Caco-2 (cell line): ENCODE data around the gene ERC2. TPM values are rescaled to one million over a fixed set of nuclear protein-coding genes. Genes with fewer than 3 reads are reported as not detected.

ENCODE experiments used
- BruUV-seq: library from RNA; stranded (reverse); fragments of 400-500 nt; replicated peaks from 2 replicates; lab custom pipeline; 2021; lab: Mats Ljungman, UMichigan
- CTCF ChIA-PET: fragments of 300-600 bp; sonication (Branson Sonifier 250); formaldehyde crosslinking; loops from one replicate; lab custom pipeline; 2022; ENCODE audit warnings: antibody characterized with exemption; lab: Charles Lee
- POLR2A ChIA-PET: fragments of 300-600 bp; sonication (Branson Sonifier 250); formaldehyde crosslinking; loops from one replicate; lab custom pipeline; 2022; ENCODE audit warnings: antibody characterized with exemption; lab: Charles Lee
- DNase-seq, 2 experiments: peaks; one replicate each; pipeline versions ENCODE4 v3.0.0 to v3.0.0-alpha.2; 2020 to 2022
- H3K27me3 ChIP-seq: replicated peaks from 2 replicates; pipeline ENCODE4 v1.6.0; 2011; ENCODE audit warnings: low read length; ENCODE audit not compliant: control insufficient read depth, insufficient read depth
- H3K36me3 ChIP-seq: 2 replicates; pipeline ENCODE4 v1.5.1; 2011; ENCODE audit warnings: low read length; ENCODE audit not compliant: control insufficient read depth, insufficient read depth
- H3K4me1 ChIP-seq: fragments of 250-450 bp; sonication (Bioruptor Pico); 2 replicates; pipeline ENCODE4 v1.5.1; 2020; ENCODE audit warnings: mild to moderate bottlenecking
- H3K4me3 ChIP-seq: 2 replicates; pipeline ENCODE4 v1.5.1; 2011; ENCODE audit warnings: low read depth, mild to moderate bottlenecking, control low read depth, low read length
- H3K9me3 ChIP-seq: fragments of 250-450 bp; sonication (Bioruptor Pico); 2 replicates; pipeline ENCODE4 v1.5.1; 2020; ENCODE audit warnings: mild to moderate bottlenecking, moderate library complexity
- H3K27ac Mint-ChIP-seq: one replicate; pipeline ENCODE4 v1.8.0; 2022; ENCODE audit warnings: mixed read lengths; ENCODE audit not compliant: unreplicated experiment
- H3K27me3 Mint-ChIP-seq: one replicate; pipeline ENCODE4 v1.8.0; 2022; ENCODE audit warnings: mixed read lengths; ENCODE audit not compliant: insufficient read depth, unreplicated experiment
- H3K36me3 Mint-ChIP-seq: one replicate; pipeline ENCODE4 v1.8.0; 2022; ENCODE audit warnings: mild to moderate bottlenecking, mixed read lengths; ENCODE audit not compliant: insufficient read depth, unreplicated experiment
- H3K4me1 Mint-ChIP-seq: one replicate; pipeline ENCODE4 v1.8.0; 2022; ENCODE audit warnings: low read depth, mixed read lengths; ENCODE audit not compliant: unreplicated experiment
- H3K4me3 Mint-ChIP-seq: one replicate; pipeline ENCODE4 v1.8.0; 2022; ENCODE audit warnings: mild to moderate bottlenecking, moderate library complexity, mixed read lengths; ENCODE audit not compliant: unreplicated experiment
- H3K9me3 Mint-ChIP-seq: one replicate; pipeline ENCODE4 v1.8.0; 2022; ENCODE audit warnings: mixed read lengths; ENCODE audit not compliant: unreplicated experiment
- intact Hi-C: fragments of 100-400 bp; cut with micrococcal nuclease; formaldehyde crosslinking; loops from one replicate; pipeline ENCODE4 v1.10.0; 2022; ENCODE audit not compliant: unreplicated experiment
- total RNA-seq: library from RNA; stranded (reverse); gene quantifications from 2 replicates; pipeline ENCODE4 v1.2.3, GENCODE V29; 2022
- TF ChIP-seq, protein P1 (sequence below), 2 experiments: fragments of 200-600 bp in 1 of 2; IDR thresholded peaks; 1 replicate in 1 of 2; 2 replicates in 1 of 2; pipeline versions ENCODE4 v1.5.1 to v1.8.0; 2011 to 2022; ENCODE audit warnings: antibody characterized with exemption in 1 of 2, control low read depth in 1 of 2, inconsistent platforms in 1 of 2, low read depth in 1 of 2, low read length in 1 of 2, mild to moderate bottlenecking in 1 of 2, moderate library complexity in 1 of 2; ENCODE audit not compliant: insufficient read depth in 1 of 2, severe bottlenecking in 1 of 2, unreplicated experiment in 1 of 2

ERC2 gene
- total RNA-seq, 1 experiment from 2014 or later = 0.54 TPM

DNA sequence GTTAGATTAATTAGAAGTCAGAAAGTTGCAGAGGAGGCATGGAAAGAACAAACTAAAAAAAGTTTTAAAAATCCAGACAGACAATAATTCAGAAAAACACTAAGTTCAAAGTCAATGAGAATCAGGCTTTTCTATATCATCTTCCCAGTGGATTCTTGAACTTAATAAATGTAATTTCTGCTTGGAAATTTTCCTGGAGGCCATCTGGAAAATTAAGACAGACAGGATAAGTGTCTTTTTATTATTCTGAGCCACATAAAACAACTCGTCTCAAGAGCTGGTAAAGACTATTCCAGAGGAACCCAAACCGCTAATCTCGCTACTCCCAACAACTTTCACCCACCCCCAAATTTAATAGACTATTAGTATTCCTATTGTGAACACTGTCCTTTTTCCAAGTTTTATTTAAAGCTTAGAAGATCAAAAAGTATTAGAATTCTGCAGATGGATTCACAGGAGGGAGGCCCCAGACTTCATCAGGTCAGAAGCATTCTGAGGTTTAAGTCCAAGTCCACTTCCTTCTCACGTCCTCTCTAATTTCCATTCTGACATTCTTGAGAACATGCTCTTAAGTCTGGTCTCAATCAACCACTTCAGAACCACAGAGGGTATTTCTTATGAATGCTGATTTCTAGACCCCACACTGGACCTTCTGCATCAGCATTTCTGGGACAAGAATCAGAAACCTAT is 61.3 kb downstream of the ERC2 start:
- H3K27ac Mint-ChIP-seq = no peak overlapping the region
- H3K4me1 Mint-ChIP-seq = no peaks in the 10 kb centered on the region
- DNase-seq = no peak
- TF ChIP-seq, protein P1, sequence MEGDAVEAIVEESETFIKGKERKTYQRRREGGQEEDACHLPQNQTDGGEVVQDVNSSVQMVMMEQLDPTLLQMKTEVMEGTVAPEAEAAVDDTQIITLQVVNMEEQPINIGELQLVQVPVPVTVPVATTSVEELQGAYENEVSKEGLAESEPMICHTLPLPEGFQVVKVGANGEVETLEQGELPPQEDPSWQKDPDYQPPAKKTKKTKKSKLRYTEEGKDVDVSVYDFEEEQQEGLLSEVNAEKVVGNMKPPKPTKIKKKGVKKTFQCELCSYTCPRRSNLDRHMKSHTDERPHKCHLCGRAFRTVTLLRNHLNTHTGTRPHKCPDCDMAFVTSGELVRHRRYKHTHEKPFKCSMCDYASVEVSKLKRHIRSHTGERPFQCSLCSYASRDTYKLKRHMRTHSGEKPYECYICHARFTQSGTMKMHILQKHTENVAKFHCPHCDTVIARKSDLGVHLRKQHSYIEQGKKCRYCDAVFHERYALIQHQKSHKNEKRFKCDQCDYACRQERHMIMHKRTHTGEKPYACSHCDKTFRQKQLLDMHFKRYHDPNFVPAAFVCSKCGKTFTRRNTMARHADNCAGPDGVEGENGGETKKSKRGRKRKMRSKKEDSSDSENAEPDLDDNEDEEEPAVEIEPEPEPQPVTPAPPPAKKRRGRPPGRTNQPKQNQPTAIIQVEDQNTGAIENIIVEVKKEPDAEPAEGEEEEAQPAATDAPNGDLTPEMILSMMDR (IDR thresholded peaks at IDR 0.05; ENCODE audit: insufficient read depth in 1 of 2, low read depth in 1 of 2, low read length in 1 of 2, severe bottlenecking in 1 of 2, unreplicated experiment in 1 of 2) = no peak
- H3K27me3 Mint-ChIP-seq = peaks cover 20% of the 10 kb centered on the region
- intact Hi-C loops = no loop called here
- no peaks in the 10 kb centered on the region for H3K9me3 ChIP-seq
- BruUV-seq = no TSS peak
- H3K4me3 Mint-ChIP-seq = no peak overlapping the region
- no peaks in the 10 kb centered on the region for H3K4me1 ChIP-seq
- no peaks in the 10 kb centered on the region for H3K36me3 Mint-ChIP-seq
- no peaks in the 10 kb centered on the region for H3K36me3 ChIP-seq
- ChIA-PET CTCF (no interaction called here), POLR2A (no interaction called here)
- no peaks in the 10 kb centered on the region for H3K9me3 Mint-ChIP-seq
- H3K4me3 ChIP-seq = no peak overlapping the region
- H3K27me3 ChIP-seq = no peaks in the 10 kb centered on the region

DNA sequence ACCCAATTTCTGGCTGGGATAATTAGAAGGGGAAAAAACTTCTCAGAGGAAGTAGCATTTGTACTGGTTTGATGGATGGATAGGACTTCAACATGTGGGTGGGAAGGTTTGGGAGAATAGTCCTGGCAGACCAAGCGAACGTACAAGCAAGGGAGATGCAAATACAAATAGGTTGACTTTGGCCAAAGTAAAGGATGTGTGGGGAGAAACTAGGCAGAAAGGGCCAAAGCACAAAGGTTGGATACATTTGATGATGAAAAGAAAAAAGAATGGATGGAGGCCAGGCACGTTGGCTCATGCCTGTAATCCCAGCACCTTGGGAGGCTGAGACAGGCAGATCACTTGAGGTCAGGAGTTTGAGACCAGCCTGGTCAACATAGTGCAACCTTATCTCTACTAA is 63.4 kb downstream of the ERC2 start:
- POLR2A ChIA-PET = no interaction called here
- intact Hi-C loops = no loop called here
- Histone ChIP-seq H3K36me3 (no peaks in the 10 kb centered on the region), H3K27me3 (no peaks in the 10 kb centered on the region), H3K9me3 (no peaks in the 10 kb centered on the region), H3K4me1 (no peaks in the 10 kb centered on the region), H3K4me3 (no peak overlapping the region)
- TF ChIP-seq, protein P1 (IDR thresholded peaks at IDR 0.05; ENCODE audit: insufficient read depth in 1 of 2, low read depth in 1 of 2, low read length in 1 of 2, severe bottlenecking in 1 of 2, unreplicated experiment in 1 of 2) = no peak
- no TSS peak for BruUV-seq
- no peaks in the 10 kb centered on the region for H3K9me3 Mint-ChIP-seq
- no peak overlapping the region for H3K27ac Mint-ChIP-seq
- DNase-seq = no peak
- H3K4me1 Mint-ChIP-seq = no peaks in the 10 kb centered on the region
- CTCF ChIA-PET = no interaction called here
- no peaks in the 10 kb centered on the region for H3K36me3 Mint-ChIP-seq
- no peak overlapping the region for H3K4me3 Mint-ChIP-seq
- peaks cover 20% of the 10 kb centered on the region for H3K27me3 Mint-ChIP-seq

DNA sequence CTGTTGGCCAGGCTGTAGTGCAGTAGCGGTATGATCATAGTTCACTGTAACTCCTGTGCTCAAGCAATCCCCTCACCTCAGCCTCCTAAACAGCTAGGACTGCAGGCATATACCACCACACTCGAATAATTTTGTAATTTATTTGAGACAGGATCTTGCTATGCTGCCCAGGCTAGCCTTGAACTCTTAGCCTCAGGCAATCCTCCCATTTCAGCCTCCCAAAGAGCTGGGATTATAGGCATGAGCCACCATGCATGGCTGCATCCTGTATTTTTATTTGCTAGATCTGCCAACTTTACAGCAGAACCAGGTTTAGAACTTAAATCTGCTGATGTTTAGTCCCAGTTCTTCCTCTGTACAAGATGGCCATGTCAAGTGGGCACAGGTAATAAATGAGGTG is 69.6 kb downstream of the ERC2 start:
- H3K27me3 Mint-ChIP-seq = peaks cover 15% of the 10 kb centered on the region
- no peaks in the 10 kb centered on the region for H3K36me3 ChIP-seq
- intact Hi-C loops = no loop called here
- H3K4me1 Mint-ChIP-seq = no peaks in the 10 kb centered on the region
- no peak overlapping the region for H3K4me3 ChIP-seq
- H3K36me3 Mint-ChIP-seq = no peaks in the 10 kb centered on the region
- POLR2A ChIA-PET = no interaction called here
- TF ChIP-seq, protein P1 (IDR thresholded peaks at IDR 0.05; ENCODE audit: insufficient read depth in 1 of 2, low read depth in 1 of 2, low read length in 1 of 2, severe bottlenecking in 1 of 2, unreplicated experiment in 1 of 2) = no peak
- no peak for DNase-seq
- no TSS peak for BruUV-seq
- H3K9me3 Mint-ChIP-seq = no peaks in the 10 kb centered on the region
- no peaks in the 10 kb centered on the region for H3K9me3 ChIP-seq
- H3K27me3 ChIP-seq = no peaks in the 10 kb centered on the region
- H3K27ac Mint-ChIP-seq = no peak overlapping the region
- no peak overlapping the region for H3K4me3 Mint-ChIP-seq
- CTCF ChIA-PET = no interaction called here
- no peaks in the 10 kb centered on the region for H3K4me1 ChIP-seq
